NCI-H2029 treated with DMSO at 0.1 percent for 48 hours (cell line): ENCODE data around the gene PACS2.

Source experiments
- DNase-seq: peaks from one replicate; lab custom pipeline; 2025; lab: John Stamatoyannopoulos, UW

The PACS2 gene

DNA sequence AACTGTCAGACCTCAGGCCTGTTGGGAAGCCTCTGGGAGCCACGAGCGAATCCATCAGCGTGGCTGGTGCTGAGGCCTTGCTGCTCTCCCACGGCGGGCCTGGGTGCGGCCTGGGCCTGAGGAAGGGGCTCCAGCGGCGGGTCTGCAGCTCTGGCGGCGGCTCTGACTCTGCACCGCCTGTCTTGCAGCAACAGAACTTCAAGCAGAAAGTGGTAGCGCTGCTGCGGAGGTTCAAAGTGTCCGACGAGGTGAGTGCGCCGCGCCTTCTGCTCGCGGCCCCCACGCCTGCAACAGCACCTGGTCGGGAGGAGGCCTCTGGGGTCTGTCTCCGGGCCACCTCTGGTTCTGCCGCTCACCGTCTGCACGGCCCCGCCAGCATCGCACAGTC, 55.1 kb downstream of the PACS2 start:
- DNase-seq: no peak

- DNase-seq: no peak
These were observed 59.8 kb downstream of the PACS2 start for GRCh38 chr14:105374389-105374788.

DNA sequence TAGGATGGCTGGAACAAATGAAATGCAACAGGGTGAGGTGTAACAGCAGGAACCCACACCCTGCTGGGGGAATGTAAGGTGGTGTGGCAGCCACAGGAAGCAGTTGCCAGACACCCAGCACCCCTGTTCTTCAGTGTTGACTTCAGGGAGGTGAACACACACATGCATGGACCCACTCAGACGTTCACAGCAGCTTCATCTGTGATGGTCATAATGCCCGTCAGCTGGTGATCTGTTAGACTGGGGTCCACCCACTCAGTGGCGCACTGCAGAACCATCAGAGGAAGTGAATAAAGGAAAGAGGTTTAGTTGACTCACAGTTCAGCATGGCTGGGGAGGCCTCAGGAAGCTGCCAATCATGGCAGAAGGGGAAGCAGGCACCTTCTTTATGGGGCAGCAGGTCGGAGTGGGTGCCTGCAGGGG, 61.1 kb downstream of the PACS2 start:
- DNase-seq: no peak

GRCh38 chr14:105376521-105377440, 62.2 kb downstream of the PACS2 start:
- no peak for DNase-seq

DNA sequence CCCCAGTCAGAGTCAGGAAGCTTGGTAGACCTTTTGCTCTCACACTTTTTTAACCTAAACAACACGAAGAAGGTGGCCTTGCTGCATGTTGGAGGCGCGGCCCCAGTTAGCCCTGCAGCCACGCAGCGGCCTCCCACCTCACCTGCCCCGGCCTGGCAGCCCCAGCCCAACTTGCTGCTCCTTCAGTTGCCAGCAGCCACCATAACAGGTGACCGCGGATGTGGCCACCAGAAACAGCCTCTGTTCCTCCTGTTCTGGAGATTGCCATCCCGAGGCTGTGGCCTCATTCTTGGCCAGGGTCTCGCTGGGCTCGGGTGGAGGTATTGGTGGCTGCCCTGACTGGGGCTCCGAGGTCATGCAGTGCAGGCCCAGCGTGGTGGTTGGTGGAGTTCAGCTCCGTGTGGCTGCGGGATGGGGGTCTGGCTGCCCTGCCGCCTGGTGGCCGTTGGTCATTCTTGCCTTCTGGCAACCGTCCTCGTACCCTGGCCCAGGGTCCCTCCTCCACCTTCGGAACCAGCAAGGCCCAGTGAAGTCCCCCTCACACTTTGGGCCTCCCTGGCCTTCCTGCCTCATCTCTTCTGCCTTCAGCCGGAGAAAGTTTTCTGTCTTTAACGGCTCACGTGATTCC, 63.1 kb downstream of the PACS2 start:
- no peak for DNase-seq

GRCh38 chr14:105378199-105378598, 63.7 kb downstream of the PACS2 start:
- DNase-seq: no peak

DNA sequence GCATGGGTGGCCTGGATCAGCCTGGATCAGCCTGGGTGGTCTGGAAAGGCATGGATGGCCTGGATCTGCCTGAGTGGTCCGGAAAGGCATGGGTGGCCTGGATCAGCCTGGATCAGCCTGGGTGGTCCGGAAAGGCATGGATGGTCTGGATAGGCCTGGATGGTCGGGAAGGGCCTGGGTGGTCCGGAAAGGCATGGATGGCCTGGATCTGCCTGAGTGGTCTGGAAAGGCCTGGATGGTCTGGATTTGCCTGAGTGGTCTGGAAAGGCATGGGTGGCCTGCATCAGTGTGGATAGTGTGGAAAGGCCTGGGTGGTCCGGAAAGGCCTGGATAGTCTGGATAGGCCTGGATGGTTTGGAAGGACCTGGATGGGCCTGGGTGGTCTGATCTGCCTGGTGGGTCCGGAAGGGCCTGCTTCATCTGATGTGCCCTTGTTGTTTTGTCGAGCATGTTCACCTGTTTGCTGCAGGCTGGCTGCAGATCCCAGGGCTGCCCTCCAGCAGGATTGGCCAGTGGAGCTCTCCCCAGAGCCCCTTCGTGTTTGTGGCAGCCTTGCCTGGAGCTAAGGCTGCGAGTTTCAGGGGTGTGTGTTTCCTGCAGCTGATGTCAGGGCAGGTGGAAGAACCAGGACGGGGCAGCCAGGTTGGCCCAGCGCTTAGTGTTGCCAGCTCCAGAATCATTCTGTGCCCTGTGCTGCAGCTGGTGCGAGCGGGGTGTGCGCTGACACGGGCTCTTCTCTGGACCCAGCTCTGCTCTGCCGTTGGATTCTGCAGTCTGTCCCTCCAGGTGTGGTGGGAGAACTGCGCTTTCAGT, 64.5 kb downstream of the PACS2 start:
- no peak for DNase-seq

GRCh38 chr14:105379946-105380345, 65.4 kb downstream of the PACS2 start:
- DNase-seq: no peak

DNA sequence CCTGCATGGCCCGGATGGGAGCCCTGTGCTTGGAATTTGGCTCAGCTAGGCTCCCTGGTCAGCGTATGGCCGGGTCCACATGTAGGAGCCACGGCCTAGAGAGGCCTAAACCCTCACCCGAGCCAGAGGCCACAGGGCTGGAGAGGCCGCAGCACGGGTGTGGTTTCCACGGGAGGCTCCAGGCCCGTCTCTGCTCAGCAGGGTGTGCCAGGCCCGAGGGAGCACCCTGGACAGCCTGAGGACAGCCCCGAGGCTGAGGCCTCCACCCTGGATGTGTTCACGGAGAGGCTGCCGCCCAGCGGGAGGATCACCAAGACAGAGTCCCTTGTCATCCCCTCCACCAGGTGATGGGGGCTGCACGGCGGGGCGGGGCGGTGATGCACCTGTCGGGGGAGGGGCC, 66.2 kb downstream of the PACS2 start:
- DNase-seq: no peak

GRCh38 chr14:105381446-105382342, 67.1 kb downstream of the PACS2 start:
- DNase-seq: no peak

GRCh38 chr14:105382343-105383082, 68.0 kb downstream of the PACS2 start:
- DNase-seq: no peak

DNA sequence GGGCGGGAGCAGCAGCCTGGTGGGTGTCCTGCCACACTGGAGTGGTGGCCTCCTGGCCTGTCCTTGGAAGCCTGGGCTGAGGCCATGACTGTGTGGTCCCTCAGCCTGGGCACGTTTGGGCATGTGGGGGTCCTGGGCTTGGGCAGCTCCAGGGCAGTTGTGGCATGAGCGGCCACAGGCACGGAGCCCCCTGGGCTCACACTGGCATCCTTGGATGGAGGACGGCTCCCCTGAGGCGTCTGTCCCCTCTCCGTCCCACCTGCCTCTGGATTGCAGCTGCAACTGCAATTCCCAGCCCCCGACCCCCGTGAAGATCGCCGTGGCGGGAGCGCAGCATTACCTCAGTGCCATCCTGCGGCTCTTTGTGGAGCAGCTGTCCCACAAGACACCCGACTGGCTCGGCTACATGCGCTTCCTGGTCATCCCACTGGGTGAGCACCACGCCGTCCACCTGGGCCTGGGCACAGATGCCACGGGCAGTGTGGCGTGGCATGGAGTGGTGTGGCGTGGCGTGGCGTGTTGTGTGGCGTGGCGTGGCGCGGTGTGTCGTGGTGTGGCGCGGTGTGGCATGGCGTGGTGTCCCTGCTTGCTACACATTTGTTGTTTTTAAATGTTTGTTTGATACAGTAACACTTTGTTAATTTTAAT, 68.7 kb downstream of the PACS2 start:
- DNase-seq: no peak

- DNase-seq: no peak
These were observed 69.6 kb downstream of the PACS2 start for GRCh38 chr14:105384041-105384557.

DNA sequence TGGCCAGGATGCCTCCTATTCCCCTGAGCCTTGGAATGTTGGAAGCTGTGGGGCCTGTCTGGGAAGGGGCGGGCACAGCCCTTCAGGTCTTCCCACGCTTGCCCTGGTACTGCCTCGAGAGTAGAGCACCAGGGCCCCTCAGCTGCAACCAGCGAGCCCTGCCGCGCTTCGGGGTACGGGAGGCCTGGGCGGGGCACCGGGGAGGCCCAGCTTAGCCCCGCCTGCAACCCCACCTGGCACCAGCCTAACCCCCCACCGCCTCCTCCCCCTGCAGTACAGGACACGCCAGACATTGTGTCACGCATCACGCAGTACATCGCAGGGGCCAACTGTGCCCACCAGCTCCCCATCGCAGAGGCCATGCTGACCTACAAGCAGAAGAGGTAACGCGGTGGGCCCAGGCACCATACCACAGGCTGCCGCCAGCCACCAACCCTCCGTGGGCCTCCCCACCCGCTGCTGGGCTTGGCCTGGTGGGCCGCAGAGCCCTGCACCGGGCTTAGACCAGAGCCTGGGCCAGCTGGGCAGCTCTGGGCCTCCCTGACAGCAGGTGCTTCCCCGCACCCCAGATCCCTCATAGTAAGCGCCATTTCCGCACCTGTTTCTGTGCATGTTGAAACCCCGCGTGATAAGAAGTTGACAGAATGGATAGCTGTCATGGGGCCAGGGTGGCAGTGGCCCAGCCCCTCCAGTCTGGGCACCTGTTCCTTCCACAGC, 70.2 kb downstream of the PACS2 start:
- no peak for DNase-seq

DNA sequence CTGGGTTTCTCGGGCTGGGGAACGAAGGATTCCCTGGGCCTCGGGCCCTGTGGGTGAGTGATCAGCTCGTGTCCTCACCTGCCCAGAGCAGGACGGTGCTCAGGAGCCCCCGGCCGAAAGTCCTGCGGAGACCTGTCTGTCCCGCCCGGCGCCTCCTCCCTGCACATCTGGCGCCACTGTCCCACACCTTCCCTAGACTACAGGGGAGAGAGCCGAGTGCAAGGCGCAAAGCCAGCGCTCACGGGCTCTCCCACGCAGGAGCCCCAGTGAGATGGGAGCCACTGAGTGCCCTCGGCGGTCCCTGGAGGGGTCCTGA, 70.7 kb downstream of the PACS2 start:
- no peak for DNase-seq

- DNase-seq: no peak
These were observed 71.3 kb downstream of the PACS2 start for GRCh38 chr14:105385698-105386365.

GRCh38 chr14:105386581-105387529, 72.3 kb downstream of the PACS2 start:
- DNase-seq: no peak

DNA sequence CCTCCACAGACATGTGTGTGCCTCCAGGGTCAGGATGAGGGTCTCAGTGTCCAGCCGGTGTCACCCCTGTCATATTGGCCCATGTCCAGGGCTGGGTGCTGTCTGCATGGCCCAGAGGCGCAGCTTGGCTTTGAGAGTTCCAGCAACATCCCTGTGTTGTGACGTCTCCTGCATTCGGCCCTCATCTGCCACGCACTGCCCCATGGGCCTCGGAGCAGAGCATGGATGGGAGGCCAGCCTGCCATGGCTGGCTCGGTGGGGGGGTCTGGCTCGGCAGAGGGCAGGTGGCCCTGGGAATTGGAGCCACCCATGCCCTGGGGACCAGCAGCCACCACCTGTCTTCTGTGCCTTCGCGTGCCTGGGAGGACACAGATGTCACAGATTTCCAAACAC, 73.0 kb downstream of the PACS2 start:
- DNase-seq: no peak
